ENCODE results near the gene MICU1.
"Not testable (repeated sequence)": the region's sequence is repeated elsewhere in the genome, so short reads cannot be mapped to it uniquely, and the experiment has no call there.

MICU1 gene

DNA sequence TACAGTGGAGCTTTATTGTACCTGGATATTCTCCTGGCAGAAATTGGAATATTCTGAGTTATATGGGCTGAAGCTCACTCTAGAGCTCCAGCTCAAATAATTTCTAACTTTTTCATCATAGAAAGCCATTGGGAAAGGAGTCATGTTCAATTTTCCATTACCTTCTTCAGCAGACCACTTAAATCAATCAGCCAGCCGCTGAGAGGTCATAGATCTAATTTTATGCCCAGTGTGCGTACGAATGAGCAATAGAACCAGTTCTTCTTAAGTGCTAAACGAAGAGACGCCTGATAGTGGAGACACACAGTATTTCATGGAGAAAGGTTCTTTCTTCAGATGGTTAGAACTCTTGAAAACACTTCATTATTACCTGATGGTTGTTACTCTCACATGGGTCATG is 236.2 kb downstream of the MICU1 start:
- TF ChIP-seq, protein P1, sequence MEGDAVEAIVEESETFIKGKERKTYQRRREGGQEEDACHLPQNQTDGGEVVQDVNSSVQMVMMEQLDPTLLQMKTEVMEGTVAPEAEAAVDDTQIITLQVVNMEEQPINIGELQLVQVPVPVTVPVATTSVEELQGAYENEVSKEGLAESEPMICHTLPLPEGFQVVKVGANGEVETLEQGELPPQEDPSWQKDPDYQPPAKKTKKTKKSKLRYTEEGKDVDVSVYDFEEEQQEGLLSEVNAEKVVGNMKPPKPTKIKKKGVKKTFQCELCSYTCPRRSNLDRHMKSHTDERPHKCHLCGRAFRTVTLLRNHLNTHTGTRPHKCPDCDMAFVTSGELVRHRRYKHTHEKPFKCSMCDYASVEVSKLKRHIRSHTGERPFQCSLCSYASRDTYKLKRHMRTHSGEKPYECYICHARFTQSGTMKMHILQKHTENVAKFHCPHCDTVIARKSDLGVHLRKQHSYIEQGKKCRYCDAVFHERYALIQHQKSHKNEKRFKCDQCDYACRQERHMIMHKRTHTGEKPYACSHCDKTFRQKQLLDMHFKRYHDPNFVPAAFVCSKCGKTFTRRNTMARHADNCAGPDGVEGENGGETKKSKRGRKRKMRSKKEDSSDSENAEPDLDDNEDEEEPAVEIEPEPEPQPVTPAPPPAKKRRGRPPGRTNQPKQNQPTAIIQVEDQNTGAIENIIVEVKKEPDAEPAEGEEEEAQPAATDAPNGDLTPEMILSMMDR (IDR thresholded peaks at IDR 0.05; ENCODE audit: control insufficient read depth, extremely low read depth, insufficient read depth) = no peak
- no peak for DNase-seq (ENCODE audit: low read depth)
- no peak overlapping the region for H3K4me3 ChIP-seq (ENCODE audit: low read depth, low read length)

- TF ChIP-seq, protein P1 (IDR thresholded peaks at IDR 0.05; ENCODE audit: control insufficient read depth, extremely low read depth, insufficient read depth) = no peak
Measured at GRCh38 chr10:72389014-72389413, 236.9 kb downstream of the MICU1 start.

DNA sequence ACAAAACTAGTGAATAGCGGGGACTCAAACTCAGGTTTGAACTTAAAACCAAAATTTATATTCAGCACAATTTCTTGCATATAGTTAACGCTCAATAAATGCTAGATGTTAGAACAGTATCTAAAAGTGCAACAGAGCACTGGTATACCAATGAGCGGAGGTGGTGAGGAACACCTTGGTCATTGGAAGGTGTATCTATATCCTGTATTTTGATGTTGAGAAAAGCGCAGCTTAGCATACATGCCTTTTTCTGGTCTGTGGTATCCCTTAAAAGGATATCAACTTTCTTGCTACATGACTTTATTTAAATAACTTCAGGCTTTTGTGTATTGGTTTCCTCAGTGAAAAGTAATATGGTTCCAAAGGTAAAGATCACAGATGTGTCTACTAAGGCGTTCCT is 237.8 kb downstream of the MICU1 start:
- TF ChIP-seq, protein P1 (IDR thresholded peaks at IDR 0.05; ENCODE audit: control insufficient read depth, extremely low read depth, insufficient read depth) = no peak
- DNase-seq (ENCODE audit: low read depth) = no peak
- no peak overlapping the region for H3K4me3 ChIP-seq (ENCODE audit: low read depth, low read length)

More at GRCh38 chr10:72389014-72389413, 236.9 kb downstream of the MICU1 start:
- DNase-seq (ENCODE audit: low read depth) = no peak
- H3K4me3 ChIP-seq (ENCODE audit: low read depth, low read length) = no peak overlapping the region

DNA sequence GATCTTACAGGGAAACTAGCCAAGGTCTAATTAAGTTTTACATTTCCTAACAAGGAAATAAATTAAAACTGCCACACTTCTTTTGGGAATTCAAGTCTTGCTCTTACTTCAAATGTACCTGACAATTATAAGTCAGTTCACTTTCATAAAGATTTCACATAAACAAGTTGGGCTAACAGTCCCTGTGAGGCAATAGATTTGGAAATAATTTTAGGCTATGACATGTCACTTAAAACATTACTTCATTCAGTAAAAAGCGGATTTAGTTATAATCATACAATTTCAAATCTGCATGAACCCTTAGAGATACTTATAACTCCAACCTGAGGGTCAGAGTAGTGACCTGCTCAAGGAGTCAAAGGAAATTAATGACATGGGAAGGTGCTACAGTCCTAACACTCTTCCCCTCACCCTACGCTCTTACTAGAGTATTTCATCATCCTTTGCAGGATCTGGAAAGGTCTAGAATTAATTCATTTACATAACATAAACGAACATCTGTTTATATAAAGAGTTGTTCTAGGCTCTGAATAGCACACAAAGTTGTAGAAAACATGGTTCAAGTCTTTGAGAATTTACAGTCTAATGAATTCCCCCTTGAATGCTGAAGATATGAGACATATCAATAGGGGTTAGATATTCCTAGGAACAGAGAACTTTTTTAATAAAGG is 238.8 kb downstream of the MICU1 start:
- no peak overlapping the region for H3K4me3 ChIP-seq (ENCODE audit: low read depth, low read length)
- TF ChIP-seq, protein P1 (IDR thresholded peaks at IDR 0.05; ENCODE audit: control insufficient read depth, extremely low read depth, insufficient read depth) = no peak
- DNase-seq (ENCODE audit: low read depth) = no peak

GRCh38 chr10:72385724-72386123 is 240.2 kb downstream of the MICU1 start:
- no peak overlapping the region for H3K4me3 ChIP-seq (ENCODE audit: low read depth, low read length)
- no peak for DNase-seq (ENCODE audit: low read depth)
- TF ChIP-seq, protein P1 (IDR thresholded peaks at IDR 0.05; ENCODE audit: control insufficient read depth, extremely low read depth, insufficient read depth) = no peak

DNA sequence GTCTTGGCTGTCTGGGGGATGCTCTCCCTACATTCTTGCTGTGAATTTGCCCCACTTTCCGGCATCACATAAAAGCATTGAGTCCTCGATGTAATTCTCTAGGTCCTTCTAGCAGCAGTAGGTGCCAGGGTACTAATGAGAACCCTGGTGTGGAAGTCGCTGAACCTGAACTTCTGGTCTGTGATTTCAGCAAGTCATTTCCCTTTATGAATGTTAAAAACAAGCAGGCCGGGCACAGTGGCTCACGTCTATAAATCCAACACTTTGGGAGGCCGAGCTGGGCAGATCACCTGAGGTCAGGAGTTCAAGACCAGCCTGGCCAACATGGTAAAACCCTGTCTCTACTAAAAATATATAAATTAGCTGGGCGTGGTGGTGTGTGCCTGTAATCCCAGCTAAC is 240.9 kb downstream of the MICU1 start:
- peak; percentile 81 for DNase-seq (ENCODE audit: low read depth)
- not testable (repeated sequence) for H3K4me3 ChIP-seq (ENCODE audit: low read depth, low read length)

DNA sequence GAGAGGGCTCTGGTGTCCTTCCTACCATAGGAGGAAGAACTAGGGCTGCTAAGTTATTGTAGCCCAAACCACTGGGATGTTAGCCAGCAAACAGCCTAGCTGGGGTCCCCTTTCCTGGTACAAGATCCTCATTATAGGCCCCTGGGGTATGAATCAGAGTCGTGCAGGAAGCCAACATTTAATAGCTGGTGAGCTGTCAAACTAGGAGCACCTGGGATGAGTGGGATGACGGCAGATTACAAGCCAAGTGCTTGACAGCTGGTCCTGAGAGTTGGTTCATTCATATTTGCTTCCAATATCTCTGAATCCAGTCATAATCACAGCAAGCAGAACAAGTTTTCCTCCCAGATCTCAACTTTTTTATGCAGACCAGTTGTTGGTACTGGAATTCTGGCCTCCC is 246.1 kb downstream of the MICU1 start:
- H3K4me3 ChIP-seq (ENCODE audit: low read depth, low read length) = no peak overlapping the region
- TF ChIP-seq, protein P1 (IDR thresholded peaks at IDR 0.05; ENCODE audit: control insufficient read depth, extremely low read depth, insufficient read depth) = no peak
- DNase-seq (ENCODE audit: low read depth) = no peak

Measured in LNCaP clone FGC (cell line).